Measurements from ENCODE around the gene ELAVL2.
A peak's percentile ranks its signal among the peaks of the same experiment; 100 is the strongest.

Gene ELAVL2

GRCh38 chr9:23824830-23825591, 1.0 kb downstream of the ELAVL2 start:
- peaks cover 4% of the 10 kb centered on the region for H3K4me1 Mint-ChIP-seq (ENCODE audit: low read depth)
- H3K9me3 Mint-ChIP-seq (ENCODE audit: low read depth) = peaks cover 7% of the 10 kb centered on the region
- H3K36me3 Mint-ChIP-seq = no peaks in the 10 kb centered on the region
- no peak overlapping the region for H3K4me3 Mint-ChIP-seq
- H3K27ac Mint-ChIP-seq = no peak overlapping the region
- H3K27me3 Mint-ChIP-seq = peaks cover 32% of the 10 kb centered on the region

DNA sequence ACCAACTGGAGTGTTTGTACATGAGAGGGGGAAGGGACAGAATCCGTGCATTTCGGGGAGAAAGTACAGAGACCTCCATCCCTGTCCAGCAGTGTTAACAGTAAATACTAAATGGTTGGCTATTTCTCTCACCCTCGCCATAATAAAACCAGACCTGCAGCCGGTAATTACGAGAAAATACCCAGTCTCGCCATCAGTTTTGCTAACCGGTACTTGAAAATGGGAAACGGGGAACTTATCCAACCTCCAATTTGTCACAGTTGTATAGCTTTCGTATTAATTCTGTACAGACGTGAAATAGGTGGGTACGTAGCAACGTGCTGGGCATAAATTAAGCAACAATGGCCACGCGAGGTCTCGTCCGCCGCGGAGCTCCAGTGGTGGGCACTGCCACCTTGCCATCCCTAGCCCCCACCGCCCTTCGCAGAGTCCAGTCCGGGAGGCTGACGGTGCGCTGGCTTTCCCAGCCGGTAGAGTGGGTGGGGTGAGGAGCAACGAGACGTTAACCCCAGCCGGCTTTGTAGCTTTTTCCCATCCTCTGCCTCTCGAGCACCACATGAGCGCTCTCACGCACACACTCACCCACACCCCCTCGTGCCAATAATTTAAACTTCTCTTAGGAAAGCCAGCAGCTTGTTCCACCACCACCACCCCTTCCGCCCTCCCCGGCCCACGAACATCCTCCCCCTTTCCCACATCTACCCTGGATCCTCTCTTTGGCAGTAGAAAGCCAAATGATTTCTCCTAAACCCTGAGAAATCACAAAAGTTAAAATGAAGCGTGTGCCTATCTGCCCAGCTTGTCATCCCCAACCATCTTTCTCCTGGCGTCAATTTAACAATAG, 1.8 kb downstream of the ELAVL2 start:
- H3K27ac Mint-ChIP-seq = no peak overlapping the region
- peaks cover 32% of the 10 kb centered on the region for H3K27me3 Mint-ChIP-seq
- no peak overlapping the region for H3K4me3 Mint-ChIP-seq
- no peaks in the 10 kb centered on the region for H3K36me3 Mint-ChIP-seq
- peaks cover 9% of the 10 kb centered on the region for H3K9me3 Mint-ChIP-seq (ENCODE audit: low read depth)
- H3K4me1 Mint-ChIP-seq (ENCODE audit: low read depth) = peaks cover 4% of the 10 kb centered on the region

DNA sequence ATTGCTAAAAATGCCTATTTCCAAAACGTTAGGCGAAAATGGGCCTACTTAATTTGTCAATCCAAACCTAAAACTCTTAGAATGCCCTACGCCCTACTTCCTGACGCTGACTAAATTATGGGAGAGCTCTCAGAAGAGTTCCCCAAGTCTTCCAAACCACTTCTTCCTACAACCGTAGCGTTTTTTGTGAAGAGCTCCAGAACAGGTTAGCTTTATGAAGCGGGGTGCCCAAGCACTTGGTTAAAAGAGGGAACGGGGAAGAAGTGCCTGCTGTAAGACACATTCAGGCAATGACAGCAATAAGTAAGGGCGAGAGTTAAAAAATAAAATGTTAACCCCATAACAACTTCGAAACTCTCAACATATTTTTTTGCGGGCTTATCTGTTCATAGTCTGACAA, 2.8 kb downstream of the ELAVL2 start:
- Mint-ChIP-seq H3K4me3 (no peak overlapping the region), H3K9me3 (ENCODE audit: low read depth) (peaks cover 14% of the 10 kb centered on the region), H3K4me1 (ENCODE audit: low read depth) (peaks cover 4% of the 10 kb centered on the region), H3K27me3 (peaks cover 35% of the 10 kb centered on the region), H3K27ac (no peak overlapping the region), H3K36me3 (peaks cover 4% of the 10 kb centered on the region)

DNA sequence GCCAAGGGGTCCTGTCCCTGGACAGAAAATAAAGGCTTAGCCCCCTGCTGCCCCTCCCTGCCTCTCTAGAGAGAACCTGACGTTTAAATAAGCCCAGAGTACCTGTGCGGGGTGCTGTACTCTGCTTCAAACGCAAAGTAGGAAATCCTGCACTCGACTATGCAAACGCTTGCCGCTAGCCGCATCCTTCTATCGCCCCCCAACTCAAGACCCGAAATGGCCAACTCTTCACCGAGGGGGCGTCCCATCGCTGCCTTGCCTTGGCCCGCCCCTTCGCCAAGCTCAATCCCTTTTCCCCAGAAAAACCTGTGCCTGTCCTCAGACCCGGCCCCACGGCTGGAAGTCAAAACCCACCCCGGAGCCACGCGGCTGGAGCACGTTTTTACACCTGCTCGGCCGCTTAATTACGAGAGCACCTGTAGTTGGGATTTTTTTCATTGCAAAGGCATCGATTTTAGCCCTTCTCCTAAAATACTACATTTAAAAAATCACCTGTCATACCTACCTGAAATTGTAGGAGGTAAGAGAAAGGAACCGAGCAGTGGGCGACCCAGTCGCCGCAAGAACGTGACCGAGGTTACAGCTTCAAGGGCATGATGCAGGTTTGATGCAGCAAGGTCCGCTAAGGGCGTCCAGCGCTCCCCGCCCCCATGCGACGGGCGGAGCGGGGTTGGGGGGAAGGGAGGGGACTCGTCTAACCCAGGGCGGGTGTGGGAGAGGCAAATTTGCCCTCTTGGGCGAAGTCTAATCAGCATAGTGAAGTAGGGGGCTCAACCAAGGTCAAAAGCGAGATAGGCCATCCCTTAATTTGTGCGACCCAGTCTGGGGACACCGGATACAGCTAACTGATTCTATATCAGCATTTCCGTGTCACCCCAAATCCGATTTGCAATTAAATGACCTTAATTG, 3.5 kb downstream of the ELAVL2 start:
- Mint-ChIP-seq H3K36me3 (peaks cover 4% of the 10 kb centered on the region), H3K27ac (no peak overlapping the region), H3K9me3 (ENCODE audit: low read depth) (peaks cover 9% of the 10 kb centered on the region), H3K4me1 (ENCODE audit: low read depth) (peaks cover 4% of the 10 kb centered on the region), H3K4me3 (peak overlapping the region; percentile 5), H3K27me3 (peaks cover 30% of the 10 kb centered on the region)

GRCh38 chr9:23821375-23822181, 4.5 kb downstream of the ELAVL2 start:
- Mint-ChIP-seq H3K27ac (no peak overlapping the region), H3K36me3 (peaks cover 4% of the 10 kb centered on the region), H3K4me1 (ENCODE audit: low read depth) (peaks cover 4% of the 10 kb centered on the region), H3K4me3 (peak overlapping the region; percentile 7), H3K9me3 (ENCODE audit: low read depth) (peaks cover 9% of the 10 kb centered on the region), H3K27me3 (peaks cover 29% of the 10 kb centered on the region)

GRCh38 chr9:23820451-23821374, 5.3 kb downstream of the ELAVL2 start:
- peaks cover 4% of the 10 kb centered on the region for H3K4me1 Mint-ChIP-seq (ENCODE audit: low read depth)
- peaks cover 29% of the 10 kb centered on the region for H3K27me3 Mint-ChIP-seq
- peaks cover 9% of the 10 kb centered on the region for H3K9me3 Mint-ChIP-seq (ENCODE audit: low read depth)
- peaks cover 4% of the 10 kb centered on the region for H3K36me3 Mint-ChIP-seq
- H3K4me3 Mint-ChIP-seq = peak overlapping the region; percentile 7
- peak overlapping the region; percentile 64 for H3K27ac Mint-ChIP-seq

DNA sequence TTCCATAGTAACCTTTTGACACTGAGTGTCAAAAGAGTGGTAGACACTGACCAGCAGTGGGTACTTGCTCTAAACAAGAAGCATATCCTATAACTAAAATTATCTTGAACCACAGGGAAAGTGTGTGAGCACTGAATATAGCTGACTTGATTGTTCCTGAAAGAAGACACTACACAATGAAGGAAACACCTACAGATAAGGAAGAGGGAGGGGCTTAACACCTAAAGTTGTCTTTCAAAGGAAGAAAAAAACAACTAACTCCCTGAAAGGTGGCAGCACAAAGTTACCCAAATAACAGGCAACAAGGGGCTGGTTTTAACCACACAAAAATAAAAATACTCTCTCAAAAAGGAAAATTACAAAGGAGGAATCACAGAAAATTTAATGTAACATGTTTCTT, 6.6 kb downstream of the ELAVL2 start:
- H3K4me1 Mint-ChIP-seq (ENCODE audit: low read depth) = peaks cover 4% of the 10 kb centered on the region
- peaks cover 9% of the 10 kb centered on the region for H3K9me3 Mint-ChIP-seq (ENCODE audit: low read depth)
- no peak overlapping the region for H3K4me3 Mint-ChIP-seq
- no peak overlapping the region for H3K27ac Mint-ChIP-seq
- peaks cover 29% of the 10 kb centered on the region for H3K27me3 Mint-ChIP-seq
- H3K36me3 Mint-ChIP-seq = peaks cover 4% of the 10 kb centered on the region

- Mint-ChIP-seq H3K4me3 (no peak overlapping the region), H3K36me3 (peaks cover 4% of the 10 kb centered on the region), H3K27me3 (peaks cover 11% of the 10 kb centered on the region), H3K27ac (no peak overlapping the region), H3K9me3 (ENCODE audit: low read depth) (peaks cover 12% of the 10 kb centered on the region), H3K4me1 (ENCODE audit: low read depth) (no peaks in the 10 kb centered on the region)
These were observed 11.8 kb downstream of the ELAVL2 start for GRCh38 chr9:23814243-23814642.

- Mint-ChIP-seq H3K4me1 (ENCODE audit: low read depth) (no peaks in the 10 kb centered on the region), H3K27ac (no peak overlapping the region), H3K36me3 (no peaks in the 10 kb centered on the region)
These were observed 13.4 kb downstream of the ELAVL2 start for GRCh38 chr9:23812673-23813072.

GRCh38 chr9:23811633-23812032, 14.4 kb downstream of the ELAVL2 start:
- peaks cover 4% of the 10 kb centered on the region for H3K9me3 Mint-ChIP-seq (ENCODE audit: low read depth)
- H3K4me1 Mint-ChIP-seq (ENCODE audit: low read depth) = no peaks in the 10 kb centered on the region
- no peak overlapping the region for H3K27ac Mint-ChIP-seq
- no peaks in the 10 kb centered on the region for H3K27me3 Mint-ChIP-seq
- no peak overlapping the region for H3K4me3 Mint-ChIP-seq
- no peaks in the 10 kb centered on the region for H3K36me3 Mint-ChIP-seq

More at GRCh38 chr9:23812673-23813072, 13.4 kb downstream of the ELAVL2 start:
- Mint-ChIP-seq H3K9me3 (ENCODE audit: low read depth) (peaks cover 4% of the 10 kb centered on the region), H3K27me3 (no peaks in the 10 kb centered on the region), H3K4me3 (no peak overlapping the region)

DNA sequence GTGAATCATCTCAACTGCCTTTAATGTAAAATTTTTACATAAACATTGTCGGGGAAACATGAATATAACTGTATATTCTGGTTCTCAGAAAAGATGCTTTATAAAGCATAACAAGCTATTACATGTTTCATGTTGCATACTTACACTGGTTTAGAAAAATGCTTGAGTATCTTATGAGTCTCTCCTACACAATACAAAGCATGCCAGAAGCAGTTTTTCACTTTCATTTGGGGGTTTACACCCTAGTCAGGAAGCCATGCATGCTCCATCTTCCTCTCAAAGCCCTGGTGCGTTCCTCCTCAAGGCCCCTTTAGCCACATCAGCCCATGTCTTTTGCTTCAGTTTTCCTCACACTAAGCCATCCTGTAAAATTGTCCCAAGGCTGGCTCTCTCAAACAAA, 22.8 kb downstream of the ELAVL2 start:
- Mint-ChIP-seq H3K4me3 (no peak overlapping the region), H3K27ac (no peak overlapping the region), H3K27me3 (no peaks in the 10 kb centered on the region), H3K36me3 (no peaks in the 10 kb centered on the region), H3K4me1 (ENCODE audit: low read depth) (no peaks in the 10 kb centered on the region), H3K9me3 (ENCODE audit: low read depth) (peaks cover 8% of the 10 kb centered on the region)

- H3K9me3 Mint-ChIP-seq (ENCODE audit: low read depth) = peaks cover 8% of the 10 kb centered on the region
- no peaks in the 10 kb centered on the region for H3K4me1 Mint-ChIP-seq (ENCODE audit: low read depth)
- H3K36me3 Mint-ChIP-seq = no peaks in the 10 kb centered on the region
- H3K4me3 Mint-ChIP-seq = no peak overlapping the region
- no peak overlapping the region for H3K27ac Mint-ChIP-seq
- H3K27me3 Mint-ChIP-seq = no peaks in the 10 kb centered on the region
These were observed 24.5 kb downstream of the ELAVL2 start for GRCh38 chr9:23801523-23801922.

- Mint-ChIP-seq H3K27me3 (no peaks in the 10 kb centered on the region), H3K36me3 (no peaks in the 10 kb centered on the region), H3K9me3 (ENCODE audit: low read depth) (peaks cover 8% of the 10 kb centered on the region), H3K4me1 (ENCODE audit: low read depth) (no peaks in the 10 kb centered on the region), H3K4me3 (no peak overlapping the region), H3K27ac (no peak overlapping the region)
These were observed 26.5 kb downstream of the ELAVL2 start for GRCh38 chr9:23799521-23799920.

Data from activated naive CD8-positive, alpha-beta T cell (primary cell).